Trophoblast cell (in vitro differentiated cells and primary cell): ENCODE data around the gene FBLN7.
"Not testable (repeated sequence)": the region's sequence is repeated elsewhere in the genome, so short reads cannot be mapped to it uniquely, and the experiment has no call there.

Source experiments
- DNase-seq, 2 donors: peaks; one replicate each; pipeline ENCODE4 v3.0.0-alpha.2; 2016
- H2AFZ ChIP-seq: 2 replicates; pipeline ENCODE4 v1.6.1; 2013; ENCODE audit warnings: low read length, moderate library complexity, mild to moderate bottlenecking; ENCODE audit not compliant: insufficient read depth, poor library complexity
- H2AK5ac ChIP-seq: 2 replicates; pipeline ENCODE4 v1.6.1; 2013; ENCODE audit warnings: mild to moderate bottlenecking, low read length
- H2BK120ac ChIP-seq: 2 replicates; pipeline ENCODE4 v1.6.1; 2013; ENCODE audit warnings: low read length, mild to moderate bottlenecking, moderate library complexity; ENCODE audit not compliant: insufficient read depth, poor library complexity
- H2BK12ac ChIP-seq: 2 replicates; pipeline ENCODE4 v1.6.1; 2013; ENCODE audit warnings: mild to moderate bottlenecking, low read length, moderate library complexity
- H2BK5ac ChIP-seq: 2 replicates; pipeline ENCODE4 v1.6.1; 2013; ENCODE audit warnings: low read length, low read depth, moderate library complexity, mild to moderate bottlenecking; ENCODE audit not compliant: poor library complexity
- H3K14ac ChIP-seq: 2 replicates; pipeline ENCODE4 v1.6.1; 2013; ENCODE audit warnings: mild to moderate bottlenecking, low read length
- H3K18ac ChIP-seq: 2 replicates; pipeline ENCODE4 v1.6.1; 2013; ENCODE audit warnings: mild to moderate bottlenecking, low read length
- H3K23ac ChIP-seq: 2 replicates; pipeline ENCODE4 v1.6.1; 2013; ENCODE audit warnings: low read length
- H3K27ac ChIP-seq: 2 replicates; pipeline ENCODE4 v1.5.1; 2013; ENCODE audit warnings: low read depth, mild to moderate bottlenecking, inconsistent platforms, low read length, moderate library complexity
- H3K27me3 ChIP-seq: 2 replicates; pipeline ENCODE4 v1.6.1; 2013; ENCODE audit warnings: inconsistent platforms, mild to moderate bottlenecking, low read length, moderate library complexity; ENCODE audit not compliant: insufficient read depth
- H3K36me3 ChIP-seq, 2 experiments: 1 replicate in 1 of 2; 2 replicates in 1 of 2; pipeline ENCODE4 v1.6.1; 2013; ENCODE audit warnings: low read length in 2 of 2, mild to moderate bottlenecking in 2 of 2, moderate library complexity in 1 of 2; ENCODE audit not compliant: insufficient read depth in 2 of 2, control insufficient read depth in 1 of 2
- H3K4ac ChIP-seq: 2 replicates; pipeline ENCODE4 v1.6.1; 2013; ENCODE audit warnings: low read depth, mild to moderate bottlenecking, low read length, moderate library complexity
- H3K4me1 ChIP-seq, 2 experiments: 1 replicate in 1 of 2; 2 replicates in 1 of 2; pipeline ENCODE4 v1.6.1; 2013; ENCODE audit warnings: low read length in 2 of 2, mild to moderate bottlenecking in 2 of 2, moderate library complexity in 1 of 2; ENCODE audit not compliant: insufficient read depth in 2 of 2, control insufficient read depth in 1 of 2
- H3K4me2 ChIP-seq: 2 replicates; pipeline ENCODE4 v1.6.1; 2013; ENCODE audit warnings: inconsistent platforms, mild to moderate bottlenecking, low read length, moderate library complexity
- H3K4me3 ChIP-seq: 2 replicates; pipeline ENCODE4 v1.5.1; 2013; ENCODE audit warnings: mild to moderate bottlenecking, low read depth, low read length, inconsistent platforms
- H3K79me1 ChIP-seq: one replicate; pipeline ENCODE4 v1.6.1; 2013; ENCODE audit warnings: low read length
- H3K79me2 ChIP-seq: 2 replicates; pipeline ENCODE4 v1.6.1; 2013; ENCODE audit warnings: low read length, mild to moderate bottlenecking; ENCODE audit not compliant: control insufficient read depth, insufficient read depth, poor library complexity
- H3K9ac ChIP-seq: 2 replicates; pipeline ENCODE4 v1.6.1; 2013; ENCODE audit warnings: mild to moderate bottlenecking, low read length
- H3K9me3 ChIP-seq: 2 replicates; pipeline ENCODE4 v1.6.1; 2013; ENCODE audit warnings: low read depth, mild to moderate bottlenecking, control low read depth, inconsistent platforms, low read length; ENCODE audit not compliant: insufficient read depth
- H4K12ac ChIP-seq: 2 replicates; pipeline ENCODE4 v1.6.1; 2013; ENCODE audit warnings: low read depth, mild to moderate bottlenecking, low read length, moderate library complexity
- H4K8ac ChIP-seq: 2 replicates; pipeline ENCODE4 v1.6.1; 2013; ENCODE audit warnings: low read depth, mild to moderate bottlenecking, low read length, moderate library complexity
- H4K91ac ChIP-seq: one replicate; pipeline ENCODE4 v1.6.1; 2013; ENCODE audit warnings: low read depth, mild to moderate bottlenecking, low read length, moderate library complexity
- WGBS: extraction: QIAGEN DNeasy Blood & Tissue Kit; methylation state at CpG from one replicate; pipeline ENCODE4 v1.1.7; 2013; ENCODE audit warnings: missing lambda C conversion rate; ENCODE audit not compliant: insufficient read length, insufficient coverage; ENCODE audit errors: extremely low coverage; 5-methylcytosine and 5-hydroxymethylcytosine counted together

The FBLN7 gene

GRCh38 chr2:112110966-112111365 lies 27.2 kb upstream of the FBLN7 start:
- Histone ChIP-seq H3K79me1 (no peaks in the 10 kb centered on the region), H3K79me2 (no peaks in the 10 kb centered on the region), H4K12ac (no peak overlapping the region), H3K27me3 (no peaks in the 10 kb centered on the region), H4K91ac (no peak overlapping the region), H2AK5ac (no peak overlapping the region), H3K9me3 (no peaks in the 10 kb centered on the region), H3K36me3 (peaks cover 6 to 14% of the 10 kb centered on the region in 2 experiments), H2BK12ac (no peak overlapping the region), H3K4me2 (no peak overlapping the region), H3K18ac (no peak overlapping the region), H3K4ac (no peak overlapping the region), H4K8ac (no peak overlapping the region), H2AFZ (no peak overlapping the region), H3K4me1 (no peaks in the 10 kb centered on the region), H3K14ac (no peak overlapping the region), H2BK120ac (no peak overlapping the region), H2BK5ac (no peak overlapping the region), H3K4me3 (no peak overlapping the region), H3K27ac (no peak overlapping the region), H3K9ac (no peak overlapping the region), H3K23ac (no peak overlapping the region)
- DNase-seq, result no peak
- no CpG with 5 or more reads among the region's 1 CpG for WGBS

DNA sequence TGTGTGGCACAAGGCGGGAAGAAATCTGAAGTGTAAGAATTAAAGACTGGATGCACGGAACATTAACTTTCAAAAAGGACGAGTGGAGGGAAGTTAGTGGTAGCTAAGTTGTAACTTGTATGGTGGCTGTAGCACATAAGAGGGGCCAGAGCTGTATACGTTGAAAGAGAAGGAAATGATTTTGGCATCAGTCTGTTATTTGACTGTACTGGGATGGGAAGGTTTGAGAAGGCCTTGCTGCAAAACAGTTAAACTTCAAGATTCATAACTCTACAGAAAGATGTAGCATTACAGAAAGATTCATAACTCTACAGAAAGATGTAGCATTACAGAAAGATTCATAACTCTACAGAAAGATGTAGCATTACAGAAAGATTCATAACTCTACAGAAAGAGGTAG lies 24.8 kb upstream of the FBLN7 start:
- not testable (repeated sequence) for H3K4me2 ChIP-seq, H4K91ac ChIP-seq, DNase-seq, H2BK5ac ChIP-seq, H3K27me3 ChIP-seq, H2AK5ac ChIP-seq, H3K18ac ChIP-seq, H2BK12ac ChIP-seq, H3K23ac ChIP-seq, H2AFZ ChIP-seq, H3K79me1 ChIP-seq, H4K8ac ChIP-seq, H3K14ac ChIP-seq, H2BK120ac ChIP-seq, H3K4me3 ChIP-seq, H3K9me3 ChIP-seq, H3K27ac ChIP-seq, H3K4ac ChIP-seq, H3K79me2 ChIP-seq, H3K9ac ChIP-seq, H4K12ac ChIP-seq, H3K4me1 ChIP-seq
- H3K36me3 ChIP-seq, result peaks cover 11 to 12% of the 10 kb centered on the region in 2 experiments
- WGBS, result no CpG with 5 or more reads among the region's 4 CpGs

DNA sequence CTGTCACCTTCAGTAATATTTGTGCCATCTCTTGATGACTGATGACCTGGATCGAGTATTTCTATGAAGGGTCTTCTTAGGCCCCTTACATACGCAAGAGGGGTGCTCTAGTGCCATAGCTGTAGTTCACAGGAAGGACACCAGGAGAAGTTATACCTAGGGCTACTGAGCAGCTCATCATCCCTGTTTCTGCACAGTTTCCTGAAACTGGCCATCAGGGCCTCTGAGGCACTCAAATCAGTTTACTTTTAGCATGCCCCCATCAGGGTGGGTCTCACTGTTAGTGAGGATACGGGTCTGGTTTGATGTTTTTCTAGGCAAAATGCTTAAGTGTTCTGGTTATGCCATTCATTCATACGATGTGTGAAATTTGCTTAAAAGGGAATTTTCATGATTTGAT lies 20.0 kb upstream of the FBLN7 start:
- H2BK5ac ChIP-seq, result no peak overlapping the region
- no peak overlapping the region for H2BK120ac ChIP-seq
- no peak overlapping the region for H3K4me2 ChIP-seq
- no peaks in the 10 kb centered on the region for H3K79me1 ChIP-seq
- DNase-seq, result peak; percentile 60 to 84
- no peak overlapping the region for H3K27ac ChIP-seq
- no CpG with 5 or more reads among the region's 4 CpGs for whole genome bisulfite sequencing
- no peak overlapping the region for H4K91ac ChIP-seq
- H3K27me3 ChIP-seq, result no peaks in the 10 kb centered on the region
- no peak overlapping the region for H4K8ac ChIP-seq
- H3K4ac ChIP-seq, result no peak overlapping the region
- no peak overlapping the region for H2BK12ac ChIP-seq
- H2AK5ac ChIP-seq, result no peak overlapping the region
- no peak overlapping the region for H3K4me3 ChIP-seq
- H3K9ac ChIP-seq, result no peak overlapping the region
- no peak overlapping the region for H3K18ac ChIP-seq
- H3K14ac ChIP-seq, result no peak overlapping the region
- no peaks in the 10 kb centered on the region for H3K4me1 ChIP-seq
- H4K12ac ChIP-seq, result no peak overlapping the region
- H2AFZ ChIP-seq, result no peak overlapping the region
- H3K23ac ChIP-seq, result no peak overlapping the region
- no peaks in the 10 kb centered on the region for H3K9me3 ChIP-seq
- H3K36me3 ChIP-seq, result peaks cover 3 to 8% of the 10 kb centered on the region in 2 experiments
- H3K79me2 ChIP-seq, result no peaks in the 10 kb centered on the region

DNA sequence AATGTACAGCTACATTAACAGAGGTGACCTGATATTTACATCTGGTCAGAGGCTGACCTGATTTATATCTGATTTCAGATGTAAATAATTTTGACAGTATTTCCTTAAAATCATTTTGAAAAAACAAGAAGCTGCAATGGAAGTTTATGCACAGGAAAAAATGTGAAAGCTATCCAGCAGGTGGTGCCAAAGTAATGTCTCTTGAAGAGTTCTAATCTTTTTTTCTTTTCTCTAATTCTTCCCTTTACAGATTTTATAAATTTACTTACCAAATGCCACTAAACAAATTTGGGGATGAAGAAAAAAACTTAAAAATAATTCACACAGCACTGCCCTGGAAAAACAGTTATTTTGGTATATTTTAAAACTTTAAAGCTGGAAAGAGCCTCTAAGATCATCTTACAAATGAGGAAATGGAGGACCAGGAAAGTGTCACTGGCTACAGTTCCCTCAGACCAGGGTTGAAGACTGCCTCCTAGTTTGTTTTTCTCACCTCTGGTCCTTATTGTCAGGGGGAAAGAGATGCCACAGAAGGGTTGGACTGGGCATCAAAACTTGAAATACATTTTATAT lies 16.4 kb upstream of the FBLN7 start:
- no peaks in the 10 kb centered on the region for H3K79me1 ChIP-seq
- H4K8ac ChIP-seq, result no peak overlapping the region
- H3K14ac ChIP-seq, result no peak overlapping the region
- H3K4me3 ChIP-seq, result no peak overlapping the region
- H3K4me1 ChIP-seq, result no peaks in the 10 kb centered on the region
- H2BK120ac ChIP-seq, result no peak overlapping the region
- H3K4me2 ChIP-seq, result no peak overlapping the region
- H3K36me3 ChIP-seq, result peaks cover under 1 to 5% of the 10 kb centered on the region in 2 experiments
- DNase-seq, result peak in 1 of 2 donors; percentile 61
- H2AFZ ChIP-seq, result no peak overlapping the region
- H3K9ac ChIP-seq, result no peak overlapping the region
- H3K23ac ChIP-seq, result no peak overlapping the region
- no peaks in the 10 kb centered on the region for H3K9me3 ChIP-seq
- H3K4ac ChIP-seq, result no peak overlapping the region
- no peak overlapping the region for H3K18ac ChIP-seq
- no peak overlapping the region for H2BK12ac ChIP-seq
- H2BK5ac ChIP-seq, result no peak overlapping the region
- H3K27ac ChIP-seq, result no peak overlapping the region
- no peak overlapping the region for H4K91ac ChIP-seq
- no peaks in the 10 kb centered on the region for H3K27me3 ChIP-seq
- H2AK5ac ChIP-seq, result no peak overlapping the region
- no peaks in the 10 kb centered on the region for H3K79me2 ChIP-seq
- no peak overlapping the region for H4K12ac ChIP-seq
